Panc1 (cell line): ENCODE data around the gene LMOD1. TPM values are rescaled to one million over a fixed set of nuclear protein-coding genes. Genes with fewer than 3 reads are reported as not detected.

Experiments used
- ATAC-seq: fragments of 200-7000 bp; cut with Tn5 transposase; 2 replicates; pipeline ENCODE4 v1.9.1; 2020; ENCODE audit warnings: mild to moderate bottlenecking, moderate library complexity
- BruUV-seq: library from RNA; stranded (reverse); fragments of 400-500 nt; replicated peaks from 2 replicates; lab custom pipeline; 2021; lab: Mats Ljungman, UMichigan
- CTCF ChIA-PET: fragments of 300-600 bp; sonication (Branson Sonifier 250); formaldehyde crosslinking; loops from one replicate; lab custom pipeline; 2022; ENCODE audit warnings: antibody characterized with exemption; lab: Charles Lee
- POLR2A ChIA-PET: fragments of 300-600 bp; sonication (Branson Sonifier 250); formaldehyde crosslinking; loops from one replicate; lab custom pipeline; 2022; ENCODE audit warnings: antibody characterized with exemption; lab: Charles Lee
- DNase-seq: peaks from one replicate; pipeline ENCODE4 v3.0.0-alpha.2; 2010; ENCODE audit warnings: low read depth, low spot score
- H3K27ac ChIP-seq: 2 replicates; pipeline ENCODE4 v1.5.1; 2011; ENCODE audit warnings: mild to moderate bottlenecking, low read length, inconsistent platforms
- H3K27me3 ChIP-seq: fragments of 200-500 bp; sonication (Bioruptor generic); 2 replicates; pipeline ENCODE4 v1.6.0; 2014; ENCODE audit warnings: low read length, inconsistent platforms; ENCODE audit not compliant: control insufficient read depth, insufficient read depth
- H3K36me3 ChIP-seq: fragments of 200-500 bp; sonication (Bioruptor generic); 2 replicates; pipeline ENCODE4 v1.5.1; 2014; ENCODE audit warnings: inconsistent platforms, mild to moderate bottlenecking, low read length, moderate library complexity; ENCODE audit not compliant: control insufficient read depth, insufficient read depth
- H3K4me1 ChIP-seq: 2 replicates; pipeline ENCODE4 v1.5.1; 2011; ENCODE audit warnings: inconsistent platforms, mild to moderate bottlenecking, low read length, moderate library complexity; ENCODE audit not compliant: control insufficient read depth, insufficient read depth
- H3K4me3 ChIP-seq, 2 experiments: 2 replicates each; pipeline ENCODE4 v1.5.1; 2011 to 2012; ENCODE audit warnings: low read depth in 2 of 2, low read length in 2 of 2, mild to moderate bottlenecking in 2 of 2, inconsistent platforms in 1 of 2, moderate library complexity in 1 of 2
- H3K9me3 ChIP-seq: fragments of 200-500 bp; sonication (Bioruptor generic); 2 replicates; pipeline ENCODE4 v1.5.1; 2014; ENCODE audit warnings: low read depth, mild to moderate bottlenecking, inconsistent platforms, low read length, moderate library complexity; ENCODE audit not compliant: control insufficient read depth, insufficient read depth
- CTCF ChIP-seq: fragments of 450-650 bp; IDR thresholded peaks from 2 replicates; pipeline ENCODE4 v1.5.1; 2017; ENCODE audit warnings: mild to moderate bottlenecking
- POLR2AphosphoS5 ChIP-seq: IDR thresholded peaks from 2 replicates; pipeline ENCODE4 v1.6.1; 2012; ENCODE audit warnings: mild to moderate bottlenecking, low read depth, low read length, moderate library complexity
- SIN3A ChIP-seq: IDR thresholded peaks from 2 replicates; pipeline ENCODE4 v1.6.1; 2012; ENCODE audit warnings: low read depth, mild to moderate bottlenecking, low read length, moderate library complexity, borderline replicate concordance; ENCODE audit not compliant: insufficient read depth
- TCF7L2 ChIP-seq: IDR thresholded peaks from 2 replicates; pipeline ENCODE4 v1.6.1; 2011; ENCODE audit warnings: mild to moderate bottlenecking, low read depth, low read length, inconsistent platforms
- in situ Hi-C: cut with HindIII; loops from 2 replicates; pipeline ENCODE4 v1.10.0; 2016; ENCODE audit warnings: low sequenced_read_pairs, low pct_unique_long_range_greater_than_20kb
- intact Hi-C: fragments of 100-400 bp; cut with micrococcal nuclease; formaldehyde crosslinking; loops from one replicate; pipeline ENCODE4 v1.10.0; 2022; ENCODE audit not compliant: unreplicated experiment
- total RNA-seq: library from RNA; stranded (reverse); gene quantifications from one replicate; pipeline ENCODE4 v1.2.1, GENCODE V29; 2021; ENCODE audit not compliant: unreplicated experiment
- TF ChIP-seq, protein P1 (sequence below), 2 experiments: IDR thresholded peaks; 2 replicates each; pipeline ENCODE4 v1.6.1; 2011 to 2012; ENCODE audit warnings: low read depth in 2 of 2, control low read depth in 1 of 2, low read length in 1 of 2, mild to moderate bottlenecking in 1 of 2, moderate library complexity in 1 of 2; ENCODE audit not compliant: insufficient read depth in 1 of 2

LMOD1 gene
- total RNA-seq, 1 experiment from 2014 or later: 0.13 TPM

DNA sequence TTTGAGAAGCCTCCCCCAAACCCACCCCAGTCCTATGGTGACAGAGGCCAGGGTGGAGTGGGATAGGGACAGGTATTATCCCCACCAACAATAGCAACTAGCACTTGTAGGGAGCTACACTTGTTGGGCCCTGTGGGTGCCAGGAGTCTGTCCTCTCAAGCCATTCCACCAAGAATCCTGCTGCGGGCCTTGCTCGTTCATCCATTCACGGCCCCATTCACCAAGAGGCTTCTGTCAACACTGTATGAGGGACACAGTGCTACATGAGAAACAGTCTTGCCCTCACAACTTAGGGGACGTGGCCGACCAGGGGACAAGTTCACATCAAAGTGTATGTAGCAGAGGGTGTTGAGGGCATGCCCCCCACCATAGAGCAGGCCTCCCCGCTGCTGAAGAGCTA is 38.7 kb downstream of the LMOD1 start:
- no peaks in the 10 kb centered on the region for H3K36me3 ChIP-seq
- no peaks in the 10 kb centered on the region for H3K27me3 ChIP-seq
- no peak for ATAC-seq
- H3K4me3 ChIP-seq: no peak overlapping the region
- intact Hi-C loops: no loop called here
- TF ChIP-seq CTCF (no peak), SIN3A (no peak), TCF7L2 (no peak), POLR2AphosphoS5 (no peak)
- TF ChIP-seq, protein P1, sequence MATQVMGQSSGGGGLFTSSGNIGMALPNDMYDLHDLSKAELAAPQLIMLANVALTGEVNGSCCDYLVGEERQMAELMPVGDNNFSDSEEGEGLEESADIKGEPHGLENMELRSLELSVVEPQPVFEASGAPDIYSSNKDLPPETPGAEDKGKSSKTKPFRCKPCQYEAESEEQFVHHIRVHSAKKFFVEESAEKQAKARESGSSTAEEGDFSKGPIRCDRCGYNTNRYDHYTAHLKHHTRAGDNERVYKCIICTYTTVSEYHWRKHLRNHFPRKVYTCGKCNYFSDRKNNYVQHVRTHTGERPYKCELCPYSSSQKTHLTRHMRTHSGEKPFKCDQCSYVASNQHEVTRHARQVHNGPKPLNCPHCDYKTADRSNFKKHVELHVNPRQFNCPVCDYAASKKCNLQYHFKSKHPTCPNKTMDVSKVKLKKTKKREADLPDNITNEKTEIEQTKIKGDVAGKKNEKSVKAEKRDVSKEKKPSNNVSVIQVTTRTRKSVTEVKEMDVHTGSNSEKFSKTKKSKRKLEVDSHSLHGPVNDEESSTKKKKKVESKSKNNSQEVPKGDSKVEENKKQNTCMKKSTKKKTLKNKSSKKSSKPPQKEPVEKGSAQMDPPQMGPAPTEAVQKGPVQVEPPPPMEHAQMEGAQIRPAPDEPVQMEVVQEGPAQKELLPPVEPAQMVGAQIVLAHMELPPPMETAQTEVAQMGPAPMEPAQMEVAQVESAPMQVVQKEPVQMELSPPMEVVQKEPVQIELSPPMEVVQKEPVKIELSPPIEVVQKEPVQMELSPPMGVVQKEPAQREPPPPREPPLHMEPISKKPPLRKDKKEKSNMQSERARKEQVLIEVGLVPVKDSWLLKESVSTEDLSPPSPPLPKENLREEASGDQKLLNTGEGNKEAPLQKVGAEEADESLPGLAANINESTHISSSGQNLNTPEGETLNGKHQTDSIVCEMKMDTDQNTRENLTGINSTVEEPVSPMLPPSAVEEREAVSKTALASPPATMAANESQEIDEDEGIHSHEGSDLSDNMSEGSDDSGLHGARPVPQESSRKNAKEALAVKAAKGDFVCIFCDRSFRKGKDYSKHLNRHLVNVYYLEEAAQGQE (IDR thresholded peaks at IDR 0.05; ENCODE audit: insufficient read depth in 1 of 2, low read depth in 2 of 2, low read length in 1 of 2): no peak
- no peaks in the 10 kb centered on the region for H3K4me1 ChIP-seq
- DNase-seq: no peak
- no TSS peak for BruUV-seq
- POLR2A ChIA-PET: no interaction called here
- in situ Hi-C loops: no loop called here
- H3K27ac ChIP-seq: no peak overlapping the region
- CTCF ChIA-PET: interaction anchor here (1.4 kb wide), 1 partner anchor 11 kb away, joined by 3 read pairs; no protein-coding TSS in a partner anchor
- H3K9me3 ChIP-seq: no peaks in the 10 kb centered on the region

GRCh38 chr1:201906336-201906735 is 40.0 kb downstream of the LMOD1 start:
- DNase-seq (no peak), ATAC-seq (no peak)
- BruUV-seq: no TSS peak
- Histone ChIP-seq H3K27ac (no peak overlapping the region), H3K4me1 (no peaks in the 10 kb centered on the region), H3K36me3 (no peaks in the 10 kb centered on the region), H3K4me3 (no peak overlapping the region), H3K9me3 (no peaks in the 10 kb centered on the region), H3K27me3 (no peaks in the 10 kb centered on the region)
- ChIA-PET CTCF (interaction anchor here (0.9 to 1.4 kb wide), 2 partner anchors 10 to 13 kb away, joined by 3 read pairs; no protein-coding TSS in a partner anchor), POLR2A (no interaction called here)
- TF ChIP-seq TCF7L2 (no peak), CTCF (no peak), POLR2AphosphoS5 (no peak), SIN3A (no peak)
- TF ChIP-seq, protein P1 (IDR thresholded peaks at IDR 0.05; ENCODE audit: insufficient read depth in 1 of 2, low read depth in 2 of 2, low read length in 1 of 2): no peak
- intact Hi-C loops (no loop called here), in situ Hi-C loops (no loop called here)
